ENCODE data around the gene SCNN1A. TPM values are rescaled to one million over a fixed set of nuclear protein-coding genes. Genes with fewer than 3 reads are reported as not detected.

The SCNN1A gene
- total and polyA plus RNA-seq, 7 donors, result 0.82 to 169 (median 7.2) TPM

- WGBS, 2 donors, result 64 to 70% methylated on average over 6 of the region's 6 CpGs
- Histone ChIP-seq H3K27me3 (no peaks in the 10 kb centered on the region), H3K27ac (peak overlapping the region; percentile 88 to 98 (median 95)), H3K4me3 (no peak overlapping the region), H3K9me3 (no peaks in the 10 kb centered on the region), H3K36me3 (peaks cover 20 to 26% (median 25%) of the 10 kb centered on the region in 4 donors), H3K4me1 (peaks cover 0 to 74% (median 64%) of the 10 kb centered on the region in 4 donors)
- intact Hi-C loops (cut with DNase I), result loop anchor here (5.0 kb wide), 1 partner anchor 127 kb away; the partner anchor contains the start of gene TAPBPL
- DNase-seq, result no peak
- TF ChIP-seq CTCF (IDR thresholded peaks at IDR 0.05) (no peak), EP300 (IDR thresholded peaks at IDR 0.05) (no peak), POLR2A (IDR thresholded peaks at IDR 0.05) (no peak), POLR2AphosphoS5 (IDR thresholded peaks at IDR 0.05) (peak in 2 of 4 donors; percentile 24 to 33)
Observed at GRCh38 chr12:6324936-6325750, 50.2 kb downstream of the SCNN1A start.

- intact Hi-C loops (cut with DNase I), result loop anchor here (2.0 to 5.0 kb wide), 2 partner anchors 128 to 147 kb away; partner anchors contain the start of genes TAPBPL and VAMP1
- H3K4me1 ChIP-seq, result peaks cover 0 to 71% (median 62%) of the 10 kb centered on the region in 4 donors
- H3K36me3 ChIP-seq, result peaks cover 11 to 16% (median 15%) of the 10 kb centered on the region in 4 donors
- 49 to 59% methylated on average over 19 of the region's 19 CpGs for WGBS, 2 donors
- no peaks in the 10 kb centered on the region for H3K9me3 ChIP-seq
- TF ChIP-seq POLR2AphosphoS5 (IDR thresholded peaks at IDR 0.05), result no peak
- TF ChIP-seq EP300 (IDR thresholded peaks at IDR 0.05), result no peak
- TF ChIP-seq POLR2A (IDR thresholded peaks at IDR 0.05), result no peak
- no peak for TF ChIP-seq CTCF (IDR thresholded peaks at IDR 0.05)
- no peaks in the 10 kb centered on the region for H3K27me3 ChIP-seq
- no peak for DNase-seq
- H3K27ac ChIP-seq, result peak overlapping the region; percentile 77 to 98 (median 92)
- peak overlapping the region in 2 of 4 donors; percentile 10 to 13 for H3K4me3 ChIP-seq
Observed at GRCh38 chr12:6323995-6324711, 51.2 kb downstream of the SCNN1A start.

GRCh38 chr12:6323340-6323994 lies 51.9 kb downstream of the SCNN1A start:
- Histone ChIP-seq H3K36me3 (peaks cover 6 to 10% (median 8%) of the 10 kb centered on the region in 4 donors), H3K27me3 (no peaks in the 10 kb centered on the region), H3K4me1 (peaks cover 0 to 65% (median 56%) of the 10 kb centered on the region in 4 donors), H3K9me3 (no peaks in the 10 kb centered on the region), H3K27ac (peak overlapping the region; percentile 77 to 98 (median 92)), H3K4me3 (peak overlapping the region in 2 of 4 donors; percentile 10 to 13)
- intact Hi-C loops (cut with DNase I), result loop anchor here (2.0 to 5.0 kb wide), 2 partner anchors 129 to 147 kb away; partner anchors contain the start of genes TAPBPL and VAMP1
- peak; percentile 89 for DNase-seq
- TF ChIP-seq CTCF (IDR thresholded peaks at IDR 0.05) (peak; percentile 41 to 73 (median 48)), POLR2A (IDR thresholded peaks at IDR 0.05) (no peak), POLR2AphosphoS5 (IDR thresholded peaks at IDR 0.05) (peak in 2 of 4 donors; percentile 49 to 60), EP300 (IDR thresholded peaks at IDR 0.05) (no peak)
- 16 to 46% methylated on average over 14 of the region's 14 CpGs for WGBS, 2 donors

- TF ChIP-seq POLR2AphosphoS5 (IDR thresholded peaks at IDR 0.05), result no peak
- no peak for TF ChIP-seq CTCF (IDR thresholded peaks at IDR 0.05)
- no peak for TF ChIP-seq POLR2A (IDR thresholded peaks at IDR 0.05)
- no peak for TF ChIP-seq EP300 (IDR thresholded peaks at IDR 0.05)
- DNase-seq, result no peak
- H3K36me3 ChIP-seq, result peaks cover under 1 to 4% (median 3%) of the 10 kb centered on the region in 4 donors
- no peaks in the 10 kb centered on the region for H3K9me3 ChIP-seq
- intact Hi-C loops (cut with DNase I), result loop anchor here (2.0 to 5.0 kb wide), 2 partner anchors 129 to 148 kb away; partner anchors contain the start of genes TAPBPL and VAMP1
- H3K4me3 ChIP-seq, result no peak overlapping the region
- peak overlapping the region; percentile 77 to 98 (median 92) for H3K27ac ChIP-seq
- WGBS, 2 donors, result 37 to 51% methylated on average over 2 of the region's 2 CpGs
- peaks cover 0 to 60% (median 51%) of the 10 kb centered on the region in 4 donors for H3K4me1 ChIP-seq
- no peaks in the 10 kb centered on the region for H3K27me3 ChIP-seq
Observed at GRCh38 chr12:6322969-6323339, 52.4 kb downstream of the SCNN1A start.

Measured in sigmoid colon (tissue), 7 donors.